SK-N-SH (cell line): ENCODE measurements around the gene KNCN. TPM values are rescaled to one million over a fixed set of nuclear protein-coding genes. Genes with fewer than 3 reads are reported as not detected.

Experiments
- CTCF ChIA-PET: fragments of 300-600, 350-600 bp; formaldehyde crosslinking; extraction: SDS; loops from one replicate; lab custom pipeline; 2021; lab: Yijun Ruan, JAX
- POLR2A ChIA-PET: fragments of 350-600 bp; sonication (Branson Sonifier 250); formaldehyde crosslinking; extraction: SDS; loops from one replicate; lab custom pipeline; 2020; ENCODE audit warnings: antibody characterized with exemption, inconsistent platforms; lab: Yijun Ruan, JAX
- DNase-seq: peaks from one replicate; pipeline ENCODE4 v3.0.0; 2012
- H2AFZ ChIP-seq: fragments of 200-600 bp; sonication (generic); 2 replicates; pipeline ENCODE4 v1.8.1; 2016; ENCODE audit warnings: antibody characterized with exemption, mild to moderate bottlenecking, low read depth
- H3F3A ChIP-seq: fragments of 200-600 bp; sonication (generic); replicated peaks from 2 replicates; pipeline ENCODE3; 2016; ENCODE audit warnings: antibody characterized with exemption, mild to moderate bottlenecking; ENCODE audit not compliant: insufficient read depth
- H3K27ac ChIP-seq, 2 experiments: fragments of 200-500 bp in 1 of 2; fragments of 200-600 bp in 1 of 2; sonication (Bioruptor generic) in 1 of 2; sonication (generic), shearing (Covaris generic) in 1 of 2; 2 replicates each; pipeline versions ENCODE4 v1.5.1 to v1.6.1; 2014 to 2016; ENCODE audit warnings: low read depth in 2 of 2, inconsistent platforms in 1 of 2, low read length in 1 of 2, mild to moderate bottlenecking in 1 of 2, mixed read lengths in 1 of 2
- H3K27me3 ChIP-seq: fragments of 200-600 bp; sonication (generic), shearing (Covaris generic); 2 replicates; pipeline ENCODE4 v1.6.1; 2016; ENCODE audit warnings: mixed run types; ENCODE audit not compliant: insufficient read depth
- H3K36me3 ChIP-seq, 2 experiments: fragments of 200-500 bp in 1 of 2; fragments of 200-600 bp in 1 of 2; sonication (Bioruptor generic) in 1 of 2; sonication (generic) in 1 of 2; replicated peaks in 1 of 2; 2 replicates each; pipeline versions ENCODE3 to v1.5.1; 2014 to 2016; ENCODE audit warnings: low read length in 1 of 2, mild to moderate bottlenecking in 1 of 2; ENCODE audit not compliant: insufficient read depth in 2 of 2, control insufficient read depth in 1 of 2
- H3K4me1 ChIP-seq, 2 experiments: fragments of 200-500 bp in 1 of 2; fragments of 200-600 bp in 1 of 2; sonication (Bioruptor generic) in 1 of 2; sonication (generic), shearing (Covaris generic) in 1 of 2; 2 replicates each; pipeline versions ENCODE4 v1.5.1 to v1.6.1; 2014 to 2016; ENCODE audit warnings: low read depth in 1 of 2, low read length in 1 of 2, mixed run types in 1 of 2; ENCODE audit not compliant: insufficient read depth in 2 of 2, control insufficient read depth in 1 of 2
- H3K4me2 ChIP-seq: fragments of 200-600 bp; sonication (generic), shearing (Covaris generic); 2 replicates; pipeline ENCODE4 v1.6.1; 2017; ENCODE audit warnings: mixed run types
- H3K4me3 ChIP-seq, 2 experiments: fragments of 200-500 bp in 1 of 2; fragments of 200-600 bp in 1 of 2; sonication (Bioruptor generic) in 1 of 2; sonication (generic), shearing (Covaris generic) in 1 of 2; 2 replicates each; pipeline versions ENCODE4 v1.5.1 to v1.8.1; 2014 to 2016; ENCODE audit warnings: low read depth in 2 of 2, inconsistent platforms in 1 of 2, low read length in 1 of 2, mild to moderate bottlenecking in 1 of 2, mixed read lengths in 1 of 2, moderate library complexity in 1 of 2
- H3K79me2 ChIP-seq: fragments of 200-600 bp; sonication (generic); 2 replicates; pipeline ENCODE4 v1.8.1; 2017; ENCODE audit warnings: mild to moderate bottlenecking; ENCODE audit not compliant: insufficient read depth
- H3K9ac ChIP-seq: fragments of 200-600 bp; sonication (generic); 2 replicates; pipeline ENCODE4 v1.6.1; 2017; ENCODE audit warnings: mixed run types
- H3K9me2 ChIP-seq: fragments of 200-600 bp; sonication (generic); 2 replicates; pipeline ENCODE4 v1.6.1; 2017; ENCODE audit warnings: mixed run types
- H3K9me3 ChIP-seq: fragments of 200-600 bp; sonication (generic); 2 replicates; pipeline ENCODE4 v1.6.1; 2017; ENCODE audit warnings: mixed run types, mild to moderate bottlenecking, moderate library complexity
- H4K20me1 ChIP-seq: fragments of 200-600 bp; sonication (generic); 2 replicates; pipeline ENCODE4 v1.6.1; 2017; ENCODE audit warnings: mild to moderate bottlenecking, mixed run types; ENCODE audit not compliant: insufficient read depth
- GABPA ChIP-seq: IDR thresholded peaks from 2 replicates; pipeline ENCODE4 v1.4.0; 2012; ENCODE audit warnings: low read depth, mild to moderate bottlenecking
- GATA2 ChIP-seq: sonication (generic); formaldehyde crosslinking; IDR thresholded peaks from 2 replicates; pipeline ENCODE4 v1.5.0; 2020; ENCODE audit warnings: mild to moderate bottlenecking, missing genetic modification reagents
- MAX ChIP-seq: IDR thresholded peaks from 2 replicates; pipeline ENCODE4 v1.4.0; 2012; ENCODE audit warnings: low read depth
- NFIC ChIP-seq: IDR thresholded peaks from 2 replicates; pipeline ENCODE4 v1.4.0; 2012; ENCODE audit warnings: borderline replicate concordance
- RFX5 ChIP-seq: IDR thresholded peaks from 2 replicates; pipeline ENCODE4 v1.6.1; 2012; ENCODE audit warnings: mild to moderate bottlenecking, improper control_type of control experiment, low read length
- SMC3 ChIP-seq: IDR thresholded peaks from 2 replicates; pipeline ENCODE4 v1.6.1; 2012; ENCODE audit warnings: low read depth, low read length, improper control_type of control experiment
- WGBS: methylation state at CpG from one replicate; pipeline ENCODE4 v1.1.6; 2017; ENCODE audit warnings: low lambda C conversion rate; 5-methylcytosine and 5-hydroxymethylcytosine counted together
- polyA plus RNA-seq, 3 experiments: library from polyadenylated mRNA; depleted of rRNA; stranded (reverse); fragments of >200 nt; gene quantifications; 2 replicates each; pipeline ENCODE4 v1.2.3, GENCODE V29; 2012
- TF ChIP-seq, protein P1 (sequence below): IDR thresholded peaks from 2 replicates; pipeline ENCODE4 v1.4.0; 2012; ENCODE audit warnings: low read depth, borderline replicate concordance
- TF ChIP-seq, protein P2 (sequence below): fragments of 200-600 bp; sonication (generic); IDR thresholded peaks from 2 replicates; pipeline ENCODE4 v1.6.1; 2017; ENCODE audit warnings: antibody characterized with exemption, mild to moderate bottlenecking, moderate library complexity
- TF ChIP-seq, protein P3 (sequence below): IDR thresholded peaks from 2 replicates; pipeline ENCODE4 v1.6.1; 2012; ENCODE audit warnings: mild to moderate bottlenecking, low read depth, low read length, moderate library complexity

Gene KNCN
- polyA plus RNA-seq, 1 of the 3 experiments (the other 2 are of a cell fraction), result not detected

DNA sequence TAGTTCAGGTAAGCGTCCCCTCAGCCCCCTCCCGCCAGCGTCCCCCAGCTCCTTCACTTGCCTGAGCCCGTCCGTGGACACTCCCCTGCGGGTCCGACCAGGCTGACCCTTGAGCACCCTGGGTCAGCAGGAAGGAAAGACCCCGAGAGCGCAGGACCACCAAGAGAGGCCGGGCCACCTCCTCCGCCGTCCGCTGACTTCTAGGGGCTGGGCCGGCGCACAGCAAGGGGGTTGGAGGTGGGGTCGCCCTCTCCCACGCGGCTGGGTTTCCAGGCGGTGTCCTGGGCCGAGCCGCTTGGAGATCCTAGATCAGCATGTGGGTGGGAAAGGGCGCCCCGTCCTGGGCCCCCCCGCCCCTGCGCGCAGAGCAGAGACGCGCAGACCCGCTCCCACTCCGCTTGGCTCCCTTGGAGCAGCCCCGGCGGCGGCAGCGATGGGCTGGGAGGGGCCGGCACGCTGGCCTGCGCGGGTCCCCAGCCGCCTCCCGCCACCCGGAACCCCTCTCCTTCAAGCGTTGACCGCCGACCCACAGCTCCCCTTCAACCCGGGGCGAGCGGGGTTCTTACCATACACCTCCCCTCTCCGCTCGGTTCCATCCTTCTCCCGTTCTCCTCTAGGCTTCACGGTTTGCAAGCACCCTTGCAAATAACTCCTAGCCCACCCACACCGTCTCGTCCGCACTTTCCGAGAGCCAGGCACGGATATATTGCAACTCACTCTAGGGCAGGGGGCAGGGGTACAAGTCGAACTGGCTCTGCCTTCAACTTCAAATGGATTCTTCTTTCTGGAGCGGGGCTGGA is 7.5 kb downstream of the KNCN start (continued):
- TF ChIP-seq, protein P1, sequence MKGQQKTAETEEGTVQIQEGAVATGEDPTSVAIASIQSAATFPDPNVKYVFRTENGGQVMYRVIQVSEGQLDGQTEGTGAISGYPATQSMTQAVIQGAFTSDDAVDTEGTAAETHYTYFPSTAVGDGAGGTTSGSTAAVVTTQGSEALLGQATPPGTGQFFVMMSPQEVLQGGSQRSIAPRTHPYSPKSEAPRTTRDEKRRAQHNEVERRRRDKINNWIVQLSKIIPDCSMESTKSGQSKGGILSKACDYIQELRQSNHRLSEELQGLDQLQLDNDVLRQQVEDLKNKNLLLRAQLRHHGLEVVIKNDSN, result no peak
- TF ChIP-seq GATA2 (no peak), GABPA (no peak), SMC3 (no peak), RFX5 (no peak)
- TF ChIP-seq, protein P2, sequence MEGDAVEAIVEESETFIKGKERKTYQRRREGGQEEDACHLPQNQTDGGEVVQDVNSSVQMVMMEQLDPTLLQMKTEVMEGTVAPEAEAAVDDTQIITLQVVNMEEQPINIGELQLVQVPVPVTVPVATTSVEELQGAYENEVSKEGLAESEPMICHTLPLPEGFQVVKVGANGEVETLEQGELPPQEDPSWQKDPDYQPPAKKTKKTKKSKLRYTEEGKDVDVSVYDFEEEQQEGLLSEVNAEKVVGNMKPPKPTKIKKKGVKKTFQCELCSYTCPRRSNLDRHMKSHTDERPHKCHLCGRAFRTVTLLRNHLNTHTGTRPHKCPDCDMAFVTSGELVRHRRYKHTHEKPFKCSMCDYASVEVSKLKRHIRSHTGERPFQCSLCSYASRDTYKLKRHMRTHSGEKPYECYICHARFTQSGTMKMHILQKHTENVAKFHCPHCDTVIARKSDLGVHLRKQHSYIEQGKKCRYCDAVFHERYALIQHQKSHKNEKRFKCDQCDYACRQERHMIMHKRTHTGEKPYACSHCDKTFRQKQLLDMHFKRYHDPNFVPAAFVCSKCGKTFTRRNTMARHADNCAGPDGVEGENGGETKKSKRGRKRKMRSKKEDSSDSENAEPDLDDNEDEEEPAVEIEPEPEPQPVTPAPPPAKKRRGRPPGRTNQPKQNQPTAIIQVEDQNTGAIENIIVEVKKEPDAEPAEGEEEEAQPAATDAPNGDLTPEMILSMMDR, result no peak
- TF ChIP-seq, protein P3, sequence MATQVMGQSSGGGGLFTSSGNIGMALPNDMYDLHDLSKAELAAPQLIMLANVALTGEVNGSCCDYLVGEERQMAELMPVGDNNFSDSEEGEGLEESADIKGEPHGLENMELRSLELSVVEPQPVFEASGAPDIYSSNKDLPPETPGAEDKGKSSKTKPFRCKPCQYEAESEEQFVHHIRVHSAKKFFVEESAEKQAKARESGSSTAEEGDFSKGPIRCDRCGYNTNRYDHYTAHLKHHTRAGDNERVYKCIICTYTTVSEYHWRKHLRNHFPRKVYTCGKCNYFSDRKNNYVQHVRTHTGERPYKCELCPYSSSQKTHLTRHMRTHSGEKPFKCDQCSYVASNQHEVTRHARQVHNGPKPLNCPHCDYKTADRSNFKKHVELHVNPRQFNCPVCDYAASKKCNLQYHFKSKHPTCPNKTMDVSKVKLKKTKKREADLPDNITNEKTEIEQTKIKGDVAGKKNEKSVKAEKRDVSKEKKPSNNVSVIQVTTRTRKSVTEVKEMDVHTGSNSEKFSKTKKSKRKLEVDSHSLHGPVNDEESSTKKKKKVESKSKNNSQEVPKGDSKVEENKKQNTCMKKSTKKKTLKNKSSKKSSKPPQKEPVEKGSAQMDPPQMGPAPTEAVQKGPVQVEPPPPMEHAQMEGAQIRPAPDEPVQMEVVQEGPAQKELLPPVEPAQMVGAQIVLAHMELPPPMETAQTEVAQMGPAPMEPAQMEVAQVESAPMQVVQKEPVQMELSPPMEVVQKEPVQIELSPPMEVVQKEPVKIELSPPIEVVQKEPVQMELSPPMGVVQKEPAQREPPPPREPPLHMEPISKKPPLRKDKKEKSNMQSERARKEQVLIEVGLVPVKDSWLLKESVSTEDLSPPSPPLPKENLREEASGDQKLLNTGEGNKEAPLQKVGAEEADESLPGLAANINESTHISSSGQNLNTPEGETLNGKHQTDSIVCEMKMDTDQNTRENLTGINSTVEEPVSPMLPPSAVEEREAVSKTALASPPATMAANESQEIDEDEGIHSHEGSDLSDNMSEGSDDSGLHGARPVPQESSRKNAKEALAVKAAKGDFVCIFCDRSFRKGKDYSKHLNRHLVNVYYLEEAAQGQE, result no peak

- no peaks in the 10 kb centered on the region; a peak in 1 of 4 replicates for H3K4me1 ChIP-seq
- TF ChIP-seq MAX (no peak), NFIC (no peak)
- TF ChIP-seq, all 33 proteins: peak for 0
- POLR2A ChIA-PET, result no interaction called here
- Histone ChIP-seq H3K9me2 (no peaks in the 10 kb centered on the region), H3K9me3 (no peaks in the 10 kb centered on the region), H3K27me3 (peaks cover 18% of the 10 kb centered on the region; the same call in 1 of the 2 replicates), H3K4me3 (no peak overlapping the region), H4K20me1 (no peaks in the 10 kb centered on the region), H2AFZ (no peak overlapping the region), H3F3A (no peaks in the 10 kb centered on the region), H3K79me2 (no peaks in the 10 kb centered on the region), H3K27ac (no peak overlapping the region), H3K9ac (no peak overlapping the region), H3K36me3 (no peaks in the 10 kb centered on the region), H3K4me2 (no peak overlapping the region)
- CTCF ChIA-PET, result interaction anchor here (1.0 to 7.0 kb wide), 6 partner anchors 8 to 86 kb away, joined by 3 to 53 read pairs (median 4); a partner anchor contains a TSS
- no peak for DNase-seq
- WGBS, result 78% methylated on average over 7 of the region's 7 CpGs
These were observed 8.1 kb downstream of the KNCN start for GRCh38 chr1:46543382-46543760.
